ENCODE data around the gene LARGE1. TPM values are rescaled to one million over a fixed set of nuclear protein-coding genes. Genes with fewer than 3 reads are reported as not detected.

The LARGE1 gene
- total and polyA plus RNA-seq, 10 donors, result 1.9 to 35.8 (median 22.8) TPM

- WGBS, 5 donors, result 74 to 77% (median 76%) methylated on average over 6 of the region's 6 CpGs
- no peaks in the 10 kb centered on the region for H3K27me3 ChIP-seq (replicated peaks in 1 of 7)
- no peak for TF ChIP-seq POLR2A (IDR thresholded peaks at IDR 0.05)
- TF ChIP-seq POLR2AphosphoS5 (IDR thresholded peaks at IDR 0.05), result no peak
- no peak for TF ChIP-seq CTCF (IDR thresholded peaks at IDR 0.05 in 8 of 11, conservative IDR thresholded peaks at IDR 0.05 in 3 of 11)
- H3K9me3 ChIP-seq, result no peaks in the 10 kb centered on the region
- DNase-seq, result no peak
- H3K36me3 ChIP-seq, result no peaks in the 10 kb centered on the region
- H3K4me1 ChIP-seq, result no peaks in the 10 kb centered on the region
- intact Hi-C loops (cut with DNase I; ENCODE audit: low total_unique reads), result no loop called here
- no peak overlapping the region for H3K27ac ChIP-seq
- H3K4me3 ChIP-seq, result no peak overlapping the region
These were observed 147.5 kb downstream of the LARGE1 start for GRCh38 chr22:33772745-33773144.

GRCh38 chr22:33771136-33771535, 149.1 kb downstream of the LARGE1 start:
- no peak overlapping the region for H3K4me3 ChIP-seq
- H3K27me3 ChIP-seq (replicated peaks in 1 of 7), result no peaks in the 10 kb centered on the region
- H3K27ac ChIP-seq, result no peak overlapping the region
- H3K9me3 ChIP-seq, result no peaks in the 10 kb centered on the region
- 85 to 92% (median 89%) methylated on average over 4 of the region's 4 CpGs for WGBS, 5 donors
- no peak for TF ChIP-seq CTCF (IDR thresholded peaks at IDR 0.05 in 8 of 11, conservative IDR thresholded peaks at IDR 0.05 in 3 of 11)
- TF ChIP-seq POLR2AphosphoS5 (IDR thresholded peaks at IDR 0.05), result no peak
- TF ChIP-seq POLR2A (IDR thresholded peaks at IDR 0.05), result no peak
- no peaks in the 10 kb centered on the region for H3K4me1 ChIP-seq
- DNase-seq, result no peak
- intact Hi-C loops (cut with DNase I; ENCODE audit: low total_unique reads), result no loop called here
- no peaks in the 10 kb centered on the region for H3K36me3 ChIP-seq

- H3K36me3 ChIP-seq, result no peaks in the 10 kb centered on the region
- no peak overlapping the region for H3K27ac ChIP-seq
- no peaks in the 10 kb centered on the region for H3K4me1 ChIP-seq
- no peak for TF ChIP-seq CTCF (IDR thresholded peaks at IDR 0.05 in 8 of 11, conservative IDR thresholded peaks at IDR 0.05 in 3 of 11)
- no peak for TF ChIP-seq POLR2A (IDR thresholded peaks at IDR 0.05)
- TF ChIP-seq POLR2AphosphoS5 (IDR thresholded peaks at IDR 0.05), result no peak
- H3K9me3 ChIP-seq, result no peaks in the 10 kb centered on the region
- DNase-seq, result no peak
- no peak overlapping the region for H3K4me3 ChIP-seq
- H3K27me3 ChIP-seq (replicated peaks in 1 of 7), result no peaks in the 10 kb centered on the region
- intact Hi-C loops (cut with DNase I; ENCODE audit: low total_unique reads), result no loop called here
- 84 to 100% (median 93%) methylated on average over 3 of the region's 3 CpGs for WGBS, 5 donors
These were observed 149.6 kb downstream of the LARGE1 start for GRCh38 chr22:33770723-33771122.

- WGBS, 5 donors, result 83 to 91% (median 85%) methylated on average over 7 of the region's 7 CpGs
- H3K27ac ChIP-seq, result no peak overlapping the region
- intact Hi-C loops (cut with DNase I; ENCODE audit: low total_unique reads), result no loop called here
These were observed 154.2 kb downstream of the LARGE1 start for GRCh38 chr22:33766091-33766490.

More at GRCh38 chr22:33766091-33766490, 154.2 kb downstream of the LARGE1 start:
- no peak for DNase-seq
- H3K27me3 ChIP-seq (replicated peaks in 1 of 7), result no peaks in the 10 kb centered on the region
- no peaks in the 10 kb centered on the region for H3K36me3 ChIP-seq
- peaks cover 0 to 2% (median 0%) of the 10 kb centered on the region in 8 donors for H3K9me3 ChIP-seq
- no peak overlapping the region for H3K4me3 ChIP-seq
- no peaks in the 10 kb centered on the region for H3K4me1 ChIP-seq
- no peak for TF ChIP-seq CTCF (IDR thresholded peaks at IDR 0.05 in 8 of 11, conservative IDR thresholded peaks at IDR 0.05 in 3 of 11)
